Activated gamma-delta T cell (primary cell): ENCODE results near the gene HTT.
A peak's percentile ranks its signal among the peaks of the same experiment; 100 is the strongest.

Source experiments
- DNase-seq: peaks from one replicate; lab custom pipeline; 2025; lab: John Stamatoyannopoulos, UW

Gene HTT

GRCh38 chr4:3290476-3290875, 216.0 kb downstream of the HTT start:
- no peak for DNase-seq

- DNase-seq: no peak
These were observed 216.4 kb downstream of the HTT start for GRCh38 chr4:3290889-3291321.

GRCh38 chr4:3291411-3291968, 217.0 kb downstream of the HTT start:
- DNase-seq: no peak

DNA sequence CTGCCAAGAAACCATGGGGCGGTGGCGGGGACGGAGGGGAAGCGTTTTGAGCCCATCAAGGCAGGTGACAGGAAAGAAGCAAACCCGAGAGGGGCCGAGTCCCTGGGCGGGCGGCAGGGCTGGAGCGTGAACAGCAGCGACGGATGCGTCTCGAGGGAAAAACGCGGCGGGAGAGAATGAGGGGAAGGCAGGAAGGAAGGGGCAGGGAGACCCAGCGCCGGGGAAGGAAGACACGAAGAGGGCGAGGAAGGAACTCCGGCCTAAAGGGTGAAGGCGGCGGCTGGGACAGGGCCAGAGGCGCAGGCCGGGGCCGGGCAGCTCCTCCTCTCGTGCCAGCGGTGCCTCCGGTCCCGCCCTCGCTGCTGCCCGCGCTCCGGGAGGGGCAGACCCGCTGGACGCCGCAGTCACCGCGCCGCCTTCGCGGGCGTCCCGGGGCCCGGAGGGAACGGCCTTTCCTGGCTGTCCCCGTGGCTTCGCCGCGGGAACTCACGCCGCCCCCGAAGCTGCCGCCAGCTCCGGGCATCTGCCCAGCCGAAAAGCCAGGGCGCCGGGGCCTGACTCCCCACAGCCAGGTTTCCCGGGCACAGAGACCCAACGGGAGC, 217.6 kb downstream of the HTT start:
- DNase-seq: peak; percentile 24

- DNase-seq: peak; percentile 73
These were observed 218.3 kb downstream of the HTT start, which contains the start of gene RGS12 for GRCh38 chr4:3292571-3293400. Gene RGS12, plus strand, starts transcription at chr4:3293021. Its CDS starts 23,150 bp downstream, at chr4:3316171.
